Amniotic epithelial cell (primary cell): ENCODE measurements around the gene FANK1.

Source experiments
- DNase-seq: peaks from one replicate; pipeline ENCODE4 v3.0.0-alpha.2; 2010; ENCODE audit warnings: low read depth

FANK1 gene

DNA sequence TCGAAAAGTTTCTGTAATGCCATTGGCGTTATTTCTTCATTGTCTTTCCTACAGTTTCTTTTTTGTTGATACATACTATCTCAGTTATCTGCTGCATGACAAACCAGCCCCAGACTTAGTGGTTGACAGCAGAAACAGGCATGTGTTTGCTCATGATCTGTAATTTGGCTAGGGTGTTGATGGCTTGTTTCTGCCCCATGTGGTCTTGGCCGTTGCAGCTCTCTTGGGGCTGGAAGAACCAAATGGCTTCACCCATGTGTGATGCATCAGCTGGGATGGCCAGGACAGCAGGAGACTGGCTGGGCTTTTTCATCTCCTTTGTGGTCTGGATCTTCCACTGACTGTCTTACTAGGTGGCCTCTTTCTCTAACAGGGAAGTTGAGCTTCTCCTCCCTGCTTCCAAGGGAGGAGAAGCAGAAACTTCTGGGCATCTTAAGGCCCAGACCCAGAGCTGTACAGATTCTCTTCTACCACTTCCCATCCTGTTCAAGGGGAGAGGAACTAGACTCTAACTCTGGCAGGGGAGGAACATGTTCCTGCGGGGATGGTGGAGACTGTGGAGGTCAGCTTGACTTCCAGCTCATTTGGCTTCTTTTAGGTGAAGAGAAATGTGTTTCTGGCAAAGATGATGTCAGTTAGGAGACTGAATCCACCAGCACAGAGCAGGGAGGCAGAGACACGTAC lies 89.3 kb downstream of the FANK1 start:
- no peak for DNase-seq

DNA sequence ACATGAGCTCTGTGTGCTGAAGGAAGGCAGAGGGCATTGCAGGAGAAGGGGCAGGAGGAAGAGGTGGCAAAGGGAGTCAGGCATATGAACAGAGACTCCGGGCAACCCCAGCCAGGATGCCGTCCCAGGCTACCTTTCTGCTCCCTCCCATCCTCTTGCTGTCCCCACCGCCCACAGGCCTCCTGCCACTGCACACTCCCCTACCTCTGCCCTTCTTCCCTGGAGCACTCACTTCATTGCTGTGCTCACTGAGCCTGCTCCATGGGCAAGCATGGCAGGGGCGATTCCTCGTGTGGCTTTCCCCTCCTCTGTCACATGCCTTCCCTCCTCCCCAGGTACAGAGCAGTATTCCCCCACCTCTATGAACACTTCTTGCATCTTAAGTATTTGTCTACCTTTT lies 93.4 kb downstream of the FANK1 start:
- DNase-seq = no peak

DNA sequence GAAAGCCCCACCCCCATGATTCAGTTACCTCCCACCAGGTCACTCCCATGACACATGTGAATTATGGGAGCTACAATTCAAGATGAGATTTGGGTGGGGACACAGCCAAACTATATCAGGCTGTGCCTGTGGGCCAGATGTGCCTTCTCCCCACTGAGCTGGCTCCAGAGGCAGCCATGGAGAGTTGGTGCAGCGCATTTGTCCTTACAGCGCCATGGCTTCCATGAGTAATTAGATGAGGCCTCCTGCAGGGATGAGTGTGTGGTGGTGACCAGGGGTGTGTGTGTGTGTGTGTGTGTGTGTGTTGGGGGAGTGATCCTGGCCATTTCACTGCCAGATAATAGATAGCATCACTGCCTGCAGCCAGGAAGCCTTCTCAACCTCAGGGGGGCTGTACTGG lies 94.6 kb downstream of the FANK1 start:
- no peak for DNase-seq

DNA sequence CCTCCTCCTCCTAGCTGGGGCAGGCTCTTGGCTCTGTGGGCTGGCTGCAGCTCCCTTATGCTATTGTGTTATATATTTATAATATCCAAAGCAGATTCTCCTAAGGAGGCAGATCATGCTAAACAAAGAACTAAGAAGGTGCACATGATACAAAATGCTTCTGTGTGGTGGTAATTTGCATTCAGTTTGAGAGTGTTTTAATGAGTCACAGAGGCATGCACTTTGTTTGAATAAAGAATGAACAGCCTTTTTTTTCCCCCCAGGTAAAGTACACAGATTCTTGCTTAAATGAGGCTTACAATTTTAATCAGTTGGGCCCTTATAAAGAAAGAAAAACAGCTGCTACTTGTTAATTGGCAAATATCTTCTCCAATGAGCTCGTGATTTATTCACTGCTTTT lies 95.0 kb downstream of the FANK1 start:
- no peak for DNase-seq

DNA sequence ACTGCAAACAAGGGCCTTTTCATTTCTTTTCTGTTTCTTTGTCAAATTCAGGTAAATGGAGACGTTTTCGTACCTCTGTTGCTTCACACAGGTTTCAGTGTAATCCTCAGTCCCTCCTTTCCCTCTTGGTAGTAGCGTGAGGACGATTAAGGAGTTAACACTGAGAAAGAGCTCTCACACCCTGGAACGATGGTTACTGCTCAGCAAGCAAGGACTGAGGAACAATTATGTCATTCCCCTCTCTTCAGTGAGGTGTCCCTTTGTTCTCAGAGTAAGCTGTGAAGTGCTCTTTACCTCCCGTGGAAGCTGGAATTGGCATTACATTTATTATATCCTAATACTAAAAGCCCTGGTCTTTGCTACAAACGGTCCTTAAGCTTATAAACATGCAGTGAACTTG lies 95.9 kb downstream of the FANK1 start:
- DNase-seq = no peak

DNA sequence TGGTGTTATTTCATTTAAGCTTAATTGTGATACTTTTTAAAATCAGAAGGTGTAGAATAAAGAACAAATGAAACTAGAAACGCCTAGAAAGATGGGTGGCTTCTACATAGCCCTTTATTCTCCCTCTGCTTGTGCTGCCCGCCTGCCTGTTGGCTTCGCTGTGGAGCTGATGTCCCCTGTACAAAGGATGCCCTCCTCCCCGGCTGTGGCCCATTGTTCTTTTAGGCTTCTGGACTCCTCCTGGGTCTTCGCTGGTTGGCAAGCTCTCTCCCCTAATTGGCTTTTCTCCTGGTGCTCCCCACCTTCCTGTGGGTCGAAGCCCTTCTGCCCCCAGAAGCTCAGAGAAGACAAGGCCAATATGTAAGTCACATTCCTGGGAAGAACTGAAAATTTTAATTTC lies 98.2 kb downstream of the FANK1 start:
- no peak for DNase-seq

DNA sequence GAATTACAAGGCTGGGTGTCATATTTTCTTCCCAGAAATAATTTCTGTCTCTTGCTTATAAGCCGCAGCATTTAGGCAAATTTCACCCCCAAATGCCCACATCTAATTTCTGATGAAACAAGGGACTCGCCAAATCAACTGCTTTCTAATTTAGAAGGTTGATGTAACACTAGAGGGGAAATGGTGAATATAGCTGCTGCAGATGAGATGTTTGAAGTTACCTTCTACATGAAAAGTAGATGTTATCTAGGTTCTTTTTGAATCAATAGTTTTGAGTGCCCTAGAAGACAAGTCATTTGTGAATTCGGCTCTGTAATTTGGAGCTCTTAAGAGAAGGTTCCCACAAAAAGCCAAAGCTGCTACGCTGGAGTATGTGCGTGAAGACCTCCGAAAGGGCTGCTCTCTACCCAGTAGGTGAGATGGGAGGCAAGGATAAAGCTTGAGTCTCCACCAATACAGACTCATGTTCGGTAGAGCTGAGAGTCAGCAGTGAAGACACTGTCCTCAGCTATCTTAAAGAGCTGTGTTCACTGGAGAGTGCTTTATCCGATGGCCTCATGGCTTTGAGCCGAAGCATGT lies 99.5 kb downstream of the FANK1 start:
- DNase-seq = no peak

DNA sequence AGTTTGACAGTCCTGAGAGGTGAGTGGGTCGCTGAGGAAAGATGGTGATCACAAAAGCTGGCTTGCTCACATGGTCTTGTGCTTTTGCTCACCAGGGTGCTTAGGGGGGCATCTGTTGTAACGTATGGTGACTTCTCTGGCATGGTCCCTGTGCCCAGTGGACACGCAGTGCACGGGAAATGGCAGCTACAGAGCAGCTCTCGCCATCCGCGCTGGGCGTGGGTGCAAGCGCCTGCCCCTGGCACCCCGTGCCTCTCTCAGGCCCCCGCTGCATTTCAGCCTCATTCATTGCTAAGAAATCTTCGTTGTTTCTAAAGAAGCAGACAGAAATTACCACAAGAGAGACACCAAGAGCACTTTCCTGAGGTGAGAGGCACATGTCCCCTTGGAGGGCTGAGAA lies 101.2 kb downstream of the FANK1 start:
- no peak for DNase-seq

DNA sequence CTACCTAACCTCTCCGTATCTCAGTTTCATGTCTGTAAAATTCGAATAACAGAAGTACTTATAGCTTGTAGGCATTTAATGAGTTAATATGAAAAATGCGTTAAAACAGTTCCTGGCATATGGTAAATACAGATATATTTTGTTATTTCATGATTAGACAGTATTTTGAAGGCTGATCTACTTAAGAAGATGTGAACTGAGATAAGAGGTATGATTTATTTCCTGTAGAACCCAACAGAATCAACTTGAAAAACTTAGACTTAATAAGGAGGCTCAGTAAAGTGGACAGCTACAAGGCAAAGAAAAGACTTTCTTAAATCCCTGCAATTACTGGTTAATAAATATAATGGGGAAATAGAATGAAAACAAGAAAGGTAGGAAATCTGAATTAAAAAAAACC lies 103.3 kb downstream of the FANK1 start:
- DNase-seq = no peak

DNA sequence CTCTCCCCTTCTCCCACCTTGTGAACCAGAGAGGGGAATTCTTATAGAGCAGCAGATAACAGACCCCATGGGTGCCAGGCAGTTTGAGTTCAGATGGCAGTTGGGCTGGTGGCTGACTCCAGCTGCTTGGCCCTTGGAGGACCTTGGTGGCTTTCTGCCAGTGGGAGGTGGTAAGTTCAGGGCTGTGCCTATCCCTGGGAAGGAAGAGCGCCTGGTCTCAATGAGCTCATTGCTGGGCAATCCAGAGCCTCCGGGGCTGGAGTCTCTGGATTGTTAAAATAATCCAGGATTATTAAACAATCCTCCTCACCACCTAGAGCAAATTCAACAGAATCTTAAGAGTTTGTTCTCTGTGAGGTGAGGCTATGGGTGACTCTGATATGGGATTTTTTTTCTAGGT lies 105.2 kb downstream of the FANK1 start:
- DNase-seq = no peak

DNA sequence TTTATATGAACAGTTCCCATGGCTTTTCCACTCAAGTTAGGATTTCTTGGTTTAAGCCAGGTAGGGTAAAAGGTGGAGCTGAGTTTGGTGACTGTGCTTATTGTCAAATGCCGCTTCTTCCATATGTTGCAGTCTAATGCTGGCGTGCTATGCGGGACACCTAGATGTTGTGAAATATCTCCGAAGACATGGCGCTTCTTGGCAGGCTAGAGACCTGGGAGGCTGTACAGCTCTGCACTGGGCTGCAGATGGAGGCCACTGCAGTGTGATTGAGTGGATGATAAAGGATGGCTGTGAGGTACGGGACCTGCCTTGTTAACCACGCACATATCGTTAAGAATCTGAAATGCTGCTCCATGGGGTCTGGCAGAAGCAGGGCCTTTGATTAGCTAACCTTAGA lies 108.4 kb downstream of the FANK1 start:
- DNase-seq = no peak

DNA sequence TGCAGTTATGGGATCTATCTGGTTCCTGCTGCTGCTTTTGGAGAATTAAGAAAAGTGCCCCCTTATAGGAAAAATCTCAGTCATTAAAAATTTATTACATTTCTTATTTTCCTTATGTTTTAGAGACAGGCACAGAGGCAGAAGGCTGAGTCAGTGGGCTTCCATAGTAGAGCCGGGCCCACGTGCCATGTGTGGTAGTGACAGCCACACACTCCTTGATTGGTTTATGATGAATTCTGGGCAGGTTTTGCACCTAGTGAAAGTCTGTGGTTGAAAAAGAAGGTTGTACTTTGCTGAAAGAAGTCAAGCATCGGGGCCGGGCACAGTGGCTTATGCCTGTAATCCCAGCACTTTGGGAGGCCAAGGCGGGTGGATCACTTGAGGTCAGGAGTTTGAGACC lies 109.9 kb downstream of the FANK1 start:
- DNase-seq = no peak

DNA sequence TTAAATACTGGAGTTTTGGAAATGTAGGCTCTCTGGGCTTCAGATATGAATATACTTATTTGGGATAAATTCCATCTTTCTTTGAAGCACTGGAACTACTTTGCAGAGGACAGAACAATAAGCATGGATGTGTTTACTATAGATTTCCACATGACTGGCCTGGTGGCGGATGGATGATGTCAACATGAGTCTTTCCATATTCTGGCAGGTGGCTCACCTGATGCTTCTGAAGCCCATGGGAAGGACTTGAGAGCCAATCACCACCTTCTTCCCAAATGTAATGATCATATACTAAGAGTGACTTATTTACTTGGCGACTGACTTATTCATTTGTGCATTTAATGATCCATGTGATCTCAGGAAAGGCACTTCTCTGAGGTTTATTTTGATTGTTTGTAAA lies 110.5 kb downstream of the FANK1 start:
- DNase-seq = no peak

DNA sequence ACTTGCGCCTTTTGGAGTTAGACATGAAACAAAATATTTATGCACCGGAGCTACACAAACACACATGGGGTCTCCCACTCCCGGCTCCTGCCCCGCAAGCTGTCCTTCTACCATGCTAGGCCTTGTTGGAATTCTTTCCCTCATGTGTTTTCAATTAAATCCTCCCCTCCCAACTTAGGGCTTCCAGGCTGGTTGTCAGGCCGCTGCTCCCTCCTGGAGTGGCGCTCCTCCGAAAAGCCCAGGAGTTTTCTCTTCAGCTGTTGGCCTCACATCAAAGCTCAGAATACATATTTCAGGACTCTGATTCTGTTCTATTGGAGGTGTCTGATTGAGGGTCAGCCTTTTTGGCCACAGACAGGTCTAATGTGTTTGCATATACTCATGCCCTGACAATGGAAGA lies 113.3 kb downstream of the FANK1 start:
- DNase-seq = no peak

DNA sequence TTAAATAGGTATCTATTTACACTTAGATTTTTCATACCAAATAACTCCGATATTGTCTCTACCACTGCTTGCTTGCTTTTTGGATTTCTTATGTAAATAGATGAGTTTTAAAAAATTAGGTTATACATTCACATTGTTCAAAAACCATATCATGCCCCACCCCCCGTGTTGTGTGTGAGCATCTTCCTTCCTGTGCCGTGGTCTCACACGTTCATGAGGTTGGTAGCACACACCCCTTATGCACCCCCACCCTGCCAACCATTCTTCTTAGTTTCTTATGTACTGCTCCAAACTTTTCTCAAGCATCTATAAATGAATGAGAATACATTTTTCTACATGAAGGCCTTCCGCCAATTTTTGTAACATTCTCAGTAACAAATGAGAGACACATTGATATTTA lies 115.6 kb downstream of the FANK1 start:
- no peak for DNase-seq

DNA sequence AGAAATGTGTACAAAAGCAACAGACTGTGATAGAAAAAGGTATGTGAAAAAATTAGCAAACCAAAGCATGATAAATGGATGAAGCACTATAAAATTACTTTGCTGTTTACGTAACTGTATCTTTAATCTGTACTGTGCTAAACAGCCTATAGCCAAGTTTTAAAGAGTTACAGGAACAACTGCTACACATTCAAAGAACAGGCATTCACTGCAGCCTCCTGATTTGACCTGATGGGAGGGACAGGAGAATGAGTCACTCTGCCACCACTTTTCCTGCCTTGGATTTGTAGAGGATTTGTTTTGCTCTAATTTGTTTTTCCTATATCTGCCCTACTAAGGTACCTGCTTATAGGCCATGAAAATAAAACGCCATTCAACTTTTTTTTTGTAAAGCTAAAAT lies 116.1 kb downstream of the FANK1 start:
- no peak for DNase-seq

DNA sequence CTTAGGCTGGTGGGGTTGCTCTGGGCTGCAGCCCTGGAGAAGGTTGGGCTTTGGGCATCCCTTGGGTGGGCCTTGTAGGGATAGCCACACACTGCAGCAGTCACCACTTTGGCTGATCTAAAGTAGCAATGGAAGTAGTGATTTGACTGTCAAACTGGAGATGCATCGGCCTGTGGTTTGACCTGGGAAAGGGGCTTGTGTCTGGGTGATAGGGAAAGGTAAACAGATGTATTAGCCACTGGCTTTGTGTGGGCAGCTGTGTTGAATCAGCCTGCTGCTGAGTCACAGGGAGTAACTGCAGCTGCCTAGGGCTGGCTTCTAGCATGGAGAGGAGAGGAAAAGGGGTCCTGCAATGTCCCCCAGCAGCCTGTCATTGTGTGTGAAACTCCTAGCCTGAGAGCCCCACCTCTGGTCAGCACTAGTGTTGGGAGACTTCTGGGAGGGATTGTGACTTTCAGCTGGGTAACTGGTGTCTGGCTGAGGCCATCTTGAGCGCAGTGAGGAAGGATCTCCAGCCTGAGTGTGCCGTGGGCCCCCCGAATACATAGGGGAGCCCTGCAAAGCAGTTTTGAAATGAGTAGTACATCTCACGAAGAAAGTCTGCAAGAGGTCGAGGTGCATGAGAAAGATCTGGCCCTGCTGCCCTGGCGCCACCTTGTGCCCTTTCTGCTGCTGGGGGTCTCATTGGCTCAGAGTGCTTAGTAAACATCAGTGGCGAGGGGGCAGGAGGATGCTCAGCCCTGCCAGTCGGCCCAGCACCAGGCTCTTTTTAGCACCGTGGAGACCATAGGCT lies 117.3 kb downstream of the FANK1 start:
- peak; percentile 90 for DNase-seq

DNA sequence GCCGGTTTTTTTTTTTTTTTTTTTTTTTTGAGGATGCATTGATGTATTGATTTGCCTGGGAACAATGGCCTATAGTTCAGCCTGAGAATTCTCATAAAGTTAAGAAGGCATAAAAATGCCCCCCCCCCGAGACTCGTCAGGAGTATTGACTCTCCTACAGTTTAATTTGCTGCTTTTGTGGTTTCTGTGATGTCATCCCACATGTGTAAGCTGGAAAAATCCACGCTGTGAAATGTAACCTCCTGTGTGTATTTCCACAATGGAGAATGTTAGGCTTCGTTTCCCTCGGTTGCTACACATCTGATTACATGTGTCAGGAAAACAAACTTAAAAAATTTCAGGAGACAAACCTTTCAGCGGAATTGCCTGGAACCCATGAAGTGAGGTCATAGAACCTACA lies 117.9 kb downstream of the FANK1 start:
- peak; percentile 86 for DNase-seq

DNA sequence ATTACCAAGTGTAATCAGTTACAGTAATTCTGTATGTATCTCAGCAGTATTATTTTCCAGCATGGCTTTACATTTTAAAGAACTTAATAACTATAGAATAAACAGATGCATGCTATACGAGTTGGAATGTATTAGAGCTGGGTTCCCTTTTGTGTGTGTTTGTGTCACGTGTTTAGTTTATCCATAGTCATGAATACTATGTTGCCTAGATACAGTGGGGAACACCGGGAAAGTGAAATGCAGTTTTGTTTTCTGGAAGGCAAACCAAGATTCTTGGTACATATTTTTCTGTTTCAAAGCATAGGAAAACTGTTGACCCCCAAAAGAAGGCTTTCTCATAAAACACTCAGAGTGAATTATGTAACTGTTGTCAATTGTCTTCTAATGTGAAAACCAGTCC lies 119.0 kb downstream of the FANK1 start:
- no peak for DNase-seq

DNA sequence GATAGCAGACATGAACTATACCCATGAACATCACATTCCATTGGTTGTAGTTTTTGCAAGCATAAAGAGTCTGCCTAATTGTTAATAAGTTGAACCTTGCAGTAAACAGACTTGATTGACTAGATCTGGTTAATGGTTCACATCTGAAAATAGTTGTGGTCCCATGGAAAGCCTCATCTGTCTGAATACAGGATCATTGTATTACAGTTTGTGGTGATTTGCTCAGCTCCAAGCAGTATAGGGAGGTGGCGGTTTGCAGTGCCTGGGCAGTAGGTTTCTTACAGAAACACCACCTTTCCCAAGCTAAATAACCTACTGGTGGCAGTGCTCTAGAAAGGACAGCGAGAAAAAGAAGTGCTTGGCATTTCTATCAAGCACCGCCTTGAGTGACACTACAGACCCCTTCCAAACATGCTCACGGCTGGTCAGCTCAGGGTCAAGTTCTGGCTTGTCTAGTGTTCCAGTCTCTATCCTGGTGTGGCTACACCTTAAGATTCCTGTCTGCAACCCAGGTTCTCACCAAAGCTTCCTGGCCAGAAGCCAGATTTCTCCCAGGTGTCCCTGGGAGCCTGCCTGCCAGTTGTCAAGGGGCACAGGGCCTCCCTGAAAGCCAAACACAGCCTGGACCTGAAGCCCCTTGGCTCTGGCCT lies 119.9 kb downstream of the FANK1 start:
- no peak for DNase-seq

DNA sequence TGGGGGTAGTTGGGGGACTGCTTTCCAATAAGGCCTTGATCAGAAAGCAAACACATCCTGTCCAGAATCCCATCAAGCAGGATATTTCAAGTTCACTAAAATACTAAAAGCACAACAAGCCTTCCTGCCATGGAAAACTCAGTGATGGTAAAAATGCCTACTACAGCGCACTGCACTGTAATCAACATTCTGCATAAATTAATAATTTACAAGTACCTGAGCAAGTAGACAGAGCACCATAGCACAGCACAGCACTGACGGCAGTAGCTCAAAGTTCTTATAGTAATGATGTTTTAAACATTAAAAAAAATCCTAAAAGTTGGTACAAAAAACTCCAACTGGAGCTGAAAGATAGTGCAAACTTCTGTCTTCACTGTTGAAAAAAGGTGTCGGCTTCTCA lies 120.5 kb downstream of the FANK1 start:
- DNase-seq = no peak

DNA sequence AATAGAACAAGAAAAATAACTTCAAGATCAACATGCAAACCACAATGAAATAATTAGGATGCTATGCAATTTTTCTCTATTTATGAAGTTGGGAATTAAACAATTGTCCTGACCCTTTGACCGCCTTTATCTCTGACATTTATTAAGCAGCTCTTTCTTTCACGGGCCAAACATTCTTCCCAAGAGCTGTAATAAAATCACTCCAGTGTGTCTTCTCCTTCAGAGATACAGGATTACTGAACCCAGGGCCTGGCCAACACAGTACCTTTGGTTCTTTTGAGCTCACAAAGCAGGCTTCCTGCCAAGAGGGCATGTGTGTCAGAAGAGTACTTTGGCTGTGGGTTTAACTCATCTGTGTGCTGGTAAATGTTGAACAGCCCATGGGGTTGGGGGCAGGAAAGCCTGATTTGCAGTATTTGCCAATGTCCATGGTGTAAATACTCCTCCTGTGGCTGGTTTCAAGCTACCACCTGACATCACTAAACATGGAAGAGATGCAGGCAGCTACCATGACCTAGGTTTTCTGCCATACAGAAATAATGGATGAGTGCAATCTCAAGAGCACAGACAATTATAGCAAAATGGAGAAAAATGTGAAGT lies 121.7 kb downstream of the FANK1 start:
- peak; percentile 94 for DNase-seq
